ENCODE measurements around the gene SGMS1. TPM values are rescaled to one million over a fixed set of nuclear protein-coding genes. Genes with fewer than 3 reads are reported as not detected.

Gene SGMS1
- total RNA-seq, 1 experiment from 2014 or later: 24.7 TPM

DNA sequence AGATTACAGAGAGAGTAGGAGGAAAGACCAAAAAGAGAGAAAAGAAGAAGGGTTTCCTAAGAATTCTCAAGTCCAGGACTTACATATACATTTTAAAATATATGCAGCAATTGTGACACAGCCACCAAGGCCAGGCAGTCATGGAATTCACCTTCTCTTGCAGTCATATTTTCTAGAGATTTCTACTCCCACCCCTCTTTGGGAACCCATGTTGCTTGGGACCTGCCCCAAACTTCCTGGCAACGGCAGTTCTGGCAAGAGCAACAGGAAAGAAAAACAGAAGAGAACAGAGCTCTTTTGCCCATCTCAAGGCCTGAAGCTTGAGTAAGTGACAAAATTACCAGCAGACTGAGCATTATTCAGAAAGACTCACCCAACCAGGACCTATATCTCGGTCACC lies 244.1 kb downstream of the SGMS1 start:
- H3K4me3 Mint-ChIP-seq (ENCODE audit: unreplicated experiment): no peak overlapping the region
- no peaks in the 10 kb centered on the region for H3K36me3 Mint-ChIP-seq (ENCODE audit: insufficient read depth, unreplicated experiment)
- no peak overlapping the region for H3K27ac Mint-ChIP-seq (ENCODE audit: low read depth, unreplicated experiment)
- no peak for DNase-seq (ENCODE audit: unreplicated experiment)
- no peaks in the 10 kb centered on the region for H3K4me1 Mint-ChIP-seq (ENCODE audit: insufficient read depth, unreplicated experiment)
- no peaks in the 10 kb centered on the region for H3K9me3 Mint-ChIP-seq (ENCODE audit: unreplicated experiment)
- no TSS peak for BruUV-seq (replicated peaks)
- TF ChIP-seq, protein P1, sequence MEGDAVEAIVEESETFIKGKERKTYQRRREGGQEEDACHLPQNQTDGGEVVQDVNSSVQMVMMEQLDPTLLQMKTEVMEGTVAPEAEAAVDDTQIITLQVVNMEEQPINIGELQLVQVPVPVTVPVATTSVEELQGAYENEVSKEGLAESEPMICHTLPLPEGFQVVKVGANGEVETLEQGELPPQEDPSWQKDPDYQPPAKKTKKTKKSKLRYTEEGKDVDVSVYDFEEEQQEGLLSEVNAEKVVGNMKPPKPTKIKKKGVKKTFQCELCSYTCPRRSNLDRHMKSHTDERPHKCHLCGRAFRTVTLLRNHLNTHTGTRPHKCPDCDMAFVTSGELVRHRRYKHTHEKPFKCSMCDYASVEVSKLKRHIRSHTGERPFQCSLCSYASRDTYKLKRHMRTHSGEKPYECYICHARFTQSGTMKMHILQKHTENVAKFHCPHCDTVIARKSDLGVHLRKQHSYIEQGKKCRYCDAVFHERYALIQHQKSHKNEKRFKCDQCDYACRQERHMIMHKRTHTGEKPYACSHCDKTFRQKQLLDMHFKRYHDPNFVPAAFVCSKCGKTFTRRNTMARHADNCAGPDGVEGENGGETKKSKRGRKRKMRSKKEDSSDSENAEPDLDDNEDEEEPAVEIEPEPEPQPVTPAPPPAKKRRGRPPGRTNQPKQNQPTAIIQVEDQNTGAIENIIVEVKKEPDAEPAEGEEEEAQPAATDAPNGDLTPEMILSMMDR (IDR thresholded peaks at IDR 0.05; ENCODE audit: unreplicated experiment): no peak
- ChIA-PET POLR2A (interaction anchor here (0.7 to 1.0 kb wide), 2 partner anchors 10 to 28 kb away, joined by 3 read pairs; no protein-coding TSS in a partner anchor), CTCF (no interaction called here)
- no peaks in the 10 kb centered on the region for H3K27me3 Mint-ChIP-seq (ENCODE audit: insufficient read depth, unreplicated experiment)
- intact Hi-C loops (cut with micrococcal nuclease): no loop called here

DNA sequence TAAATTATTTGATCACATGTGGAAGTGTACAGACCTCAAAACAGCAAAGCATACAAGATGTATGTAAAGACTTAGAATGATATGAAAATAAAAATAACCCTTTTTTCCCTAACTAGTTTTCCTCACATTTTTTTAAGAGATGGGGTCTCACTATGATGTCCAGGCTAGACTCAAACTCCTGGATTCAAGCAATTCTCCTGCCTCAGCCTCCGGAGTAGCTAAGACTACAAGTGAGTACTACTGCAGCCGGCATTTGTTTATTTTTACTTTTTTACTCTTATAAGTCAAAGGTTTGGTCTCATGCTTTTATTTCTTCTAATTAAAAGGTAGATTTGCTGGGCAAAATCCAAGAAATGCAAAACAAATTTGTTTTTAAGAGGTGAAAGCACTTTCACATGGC lies 248.0 kb downstream of the SGMS1 start:
- intact Hi-C loops (cut with micrococcal nuclease): no loop called here
- ChIA-PET CTCF (interaction anchor here (0.8 kb wide), 1 partner anchor 16 kb away, joined by 4 read pairs; no protein-coding TSS in a partner anchor), POLR2A (no interaction called here)
- H3K4me1 Mint-ChIP-seq (ENCODE audit: insufficient read depth, unreplicated experiment): no peaks in the 10 kb centered on the region
- H3K36me3 Mint-ChIP-seq (ENCODE audit: insufficient read depth, unreplicated experiment): peaks cover 5% of the 10 kb centered on the region
- H3K9me3 Mint-ChIP-seq (ENCODE audit: unreplicated experiment): no peaks in the 10 kb centered on the region
- TF ChIP-seq, protein P1 (IDR thresholded peaks at IDR 0.05; ENCODE audit: unreplicated experiment): no peak
- H3K27me3 Mint-ChIP-seq (ENCODE audit: insufficient read depth, unreplicated experiment): no peaks in the 10 kb centered on the region
- no peak overlapping the region for H3K27ac Mint-ChIP-seq (ENCODE audit: low read depth, unreplicated experiment)
- no TSS peak for BruUV-seq (replicated peaks)
- no peak for DNase-seq (ENCODE audit: unreplicated experiment)
- H3K4me3 Mint-ChIP-seq (ENCODE audit: unreplicated experiment): no peak overlapping the region

DNA sequence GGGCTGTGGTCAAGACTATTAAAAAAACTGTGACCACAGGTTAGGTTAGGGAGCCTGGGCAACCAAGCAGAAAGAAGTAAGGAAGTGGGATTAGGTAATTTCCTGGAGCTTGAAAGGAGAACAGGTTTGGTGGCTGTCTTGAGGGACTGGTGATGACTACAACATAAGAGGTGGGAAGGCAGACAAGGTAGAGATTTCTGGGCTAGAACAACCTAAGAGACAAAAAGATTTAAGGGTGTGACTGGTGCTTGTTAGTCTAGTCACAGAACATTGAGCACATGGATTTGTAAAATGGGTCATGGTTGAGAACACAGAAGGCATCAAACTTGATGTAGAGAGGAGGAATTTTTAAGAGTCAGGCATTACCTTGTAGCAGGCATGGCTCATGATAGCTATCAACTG lies 248.7 kb downstream of the SGMS1 start:
- Mint-ChIP-seq H3K27ac (ENCODE audit: low read depth, unreplicated experiment) (no peak overlapping the region), H3K4me3 (ENCODE audit: unreplicated experiment) (no peak overlapping the region), H3K4me1 (ENCODE audit: insufficient read depth, unreplicated experiment) (no peaks in the 10 kb centered on the region), H3K9me3 (ENCODE audit: unreplicated experiment) (no peaks in the 10 kb centered on the region), H3K36me3 (ENCODE audit: insufficient read depth, unreplicated experiment) (peaks cover 5% of the 10 kb centered on the region), H3K27me3 (ENCODE audit: insufficient read depth, unreplicated experiment) (no peaks in the 10 kb centered on the region)
- TF ChIP-seq, protein P1 (IDR thresholded peaks at IDR 0.05; ENCODE audit: unreplicated experiment): no peak
- intact Hi-C loops (cut with micrococcal nuclease): no loop called here
- CTCF ChIA-PET: interaction anchor here (0.7 to 0.8 kb wide), 2 partner anchors 15 to 1584 kb away, joined by 3 to 4 read pairs; no protein-coding TSS in a partner anchor
- POLR2A ChIA-PET: no interaction called here
- no peak for DNase-seq (ENCODE audit: unreplicated experiment)
- no TSS peak for BruUV-seq (replicated peaks)

DNA sequence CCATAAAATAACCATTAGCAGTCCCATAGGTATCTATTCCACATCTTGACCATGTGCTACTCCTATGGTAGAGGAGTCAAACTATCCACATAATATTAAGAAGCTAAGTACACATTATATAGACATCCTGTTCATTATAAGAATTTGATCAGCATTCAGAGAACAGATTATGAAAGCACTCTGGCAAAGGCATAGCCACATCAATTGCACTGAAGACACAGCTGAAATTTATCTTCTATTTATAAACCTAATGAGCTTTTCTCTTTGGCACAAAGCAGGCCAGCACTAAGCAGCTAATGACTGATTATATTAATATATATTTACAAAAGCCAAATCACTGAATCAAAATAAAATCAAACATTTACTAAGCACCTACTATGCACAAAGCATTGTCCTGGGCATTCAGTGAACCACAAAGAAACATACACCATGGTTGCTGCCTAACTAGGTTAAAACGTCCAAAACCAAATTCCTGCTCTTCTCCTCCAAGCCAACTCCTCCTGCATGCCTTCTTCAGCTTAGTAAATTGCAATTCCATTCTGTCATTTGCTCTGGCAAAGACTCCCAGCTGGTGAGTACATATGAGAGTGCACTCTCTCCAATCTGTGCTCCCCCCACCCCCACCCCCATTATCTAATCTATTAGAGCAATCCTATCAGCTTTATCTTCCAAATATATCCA lies 249.8 kb downstream of the SGMS1 start:
- BruUV-seq (replicated peaks): no TSS peak
- H3K4me1 Mint-ChIP-seq (ENCODE audit: insufficient read depth, unreplicated experiment): no peaks in the 10 kb centered on the region
- CTCF ChIA-PET: interaction anchor here (0.7 to 0.8 kb wide), 2 partner anchors 13 to 1996 kb away, joined by 3 to 4 read pairs; no protein-coding TSS in a partner anchor
- TF ChIP-seq, protein P1 (IDR thresholded peaks at IDR 0.05; ENCODE audit: unreplicated experiment): no peak
- no peaks in the 10 kb centered on the region for H3K9me3 Mint-ChIP-seq (ENCODE audit: unreplicated experiment)
- no peak for DNase-seq (ENCODE audit: unreplicated experiment)
- peaks cover 5% of the 10 kb centered on the region for H3K36me3 Mint-ChIP-seq (ENCODE audit: insufficient read depth, unreplicated experiment)
- H3K27me3 Mint-ChIP-seq (ENCODE audit: insufficient read depth, unreplicated experiment): no peaks in the 10 kb centered on the region
- POLR2A ChIA-PET: interaction anchor here (0.6 to 1.2 kb wide), 3 partner anchors 11 to 1580 kb away, joined by 3 to 4 read pairs (median 3); partner anchors contain the start of gene ASAH2B
- intact Hi-C loops (cut with micrococcal nuclease): no loop called here
- H3K27ac Mint-ChIP-seq (ENCODE audit: low read depth, unreplicated experiment): no peak overlapping the region
- no peak overlapping the region for H3K4me3 Mint-ChIP-seq (ENCODE audit: unreplicated experiment)

All from MCF 10A (cell line).